ENCODE data around the gene ZNF549. TPM values are rescaled to one million over a fixed set of nuclear protein-coding genes. Genes with fewer than 3 reads are reported as not detected.
"Not testable (repeated sequence)": the region's sequence is repeated elsewhere in the genome, so short reads cannot be mapped to it uniquely, and the experiment has no call there.

ZNF549 gene
- total RNA-seq, 1 experiment from 2014 or later: 11.6 TPM

- H3K56ac ChIP-seq (ENCODE audit: insufficient read length, low read depth, low read length); H3K27me3 ChIP-seq (ENCODE audit: insufficient read depth, low read length); DNase-seq; H3K18ac ChIP-seq (ENCODE audit: insufficient read length, low read depth, low read length); H2AFZ ChIP-seq (ENCODE audit: low read length); H4K5ac ChIP-seq (ENCODE audit: insufficient read length, low read depth, low read length); H3K4ac ChIP-seq (ENCODE audit: low read depth, low read length); H3K23ac ChIP-seq (ENCODE audit: insufficient read length, low read depth, low read length); H4K20me1 ChIP-seq (ENCODE audit: control insufficient read depth, insufficient read depth, insufficient read length); H4K91ac ChIP-seq (ENCODE audit: insufficient read length, low read depth, low read length); H2BK15ac ChIP-seq (ENCODE audit: low read depth, low read length); H3K4me1 ChIP-seq (ENCODE audit: insufficient read depth, low read length); H3T11ph ChIP-seq (ENCODE audit: low read length); H2BK20ac ChIP-seq (ENCODE audit: low read depth, low read length, poor library complexity, severe bottlenecking); H2BK120ac ChIP-seq (ENCODE audit: low read depth, low read length, poor library complexity, severe bottlenecking); H4K8ac ChIP-seq (replicated peaks; ENCODE audit: insufficient read length, low read depth, low read length); H3K27ac ChIP-seq (ENCODE audit: insufficient read length, low read depth, low read length); H2BK5ac ChIP-seq (ENCODE audit: insufficient read length, low read length); H2BK12ac ChIP-seq (ENCODE audit: insufficient read length, low read depth, low read length); H3K23me2 ChIP-seq (ENCODE audit: insufficient read length, low read depth, low read length, poor library complexity, severe bottlenecking); H3K79me2 ChIP-seq (ENCODE audit: insufficient read depth, low read length); H2AK5ac ChIP-seq (ENCODE audit: insufficient read length, low read length); H3K79me1 ChIP-seq (ENCODE audit: insufficient read depth, low read depth, low read length, poor library complexity, severe bottlenecking); H3K9me3 ChIP-seq (ENCODE audit: control insufficient read depth, low read depth, low read length); H3K14ac ChIP-seq (ENCODE audit: insufficient read depth, low read length); H3K27ac Mint-ChIP-seq: not testable (repeated sequence)
- no CpG with 5 or more reads among the region's 1 CpG for WGBS (ENCODE audit: extremely low coverage, insufficient read length, low lambda C conversion rate)
- Mint-ChIP-seq H3K4me1 (peaks cover 9 to 11% of the 10 kb centered on the region in 2 experiments), H3K36me3 (ENCODE audit: insufficient read depth in 1 of 3, low read depth in 3 of 3) (peaks cover 38 to 48% (median 45%) of the 10 kb centered on the region in 3 experiments), H3K4me3 (peak overlapping the region; percentile 76 to 83), H3K27me3 (ENCODE audit: low read depth) (peaks cover 10% of the 10 kb centered on the region), H3K9me3 (peaks cover 13 to 38% of the 10 kb centered on the region in 2 experiments)
- Histone ChIP-seq H3K9ac (ENCODE audit: extremely low read depth, insufficient read length, low read length) (peak overlapping the region; percentile 46), H3K4me2 (ENCODE audit: insufficient read depth, insufficient read length, low read length) (peak overlapping the region; percentile 54)
These were observed 38.9 kb upstream of the ZNF549 start for GRCh38 chr19:57488299-57488644.

GRCh38 chr19:57499332-57499679 lies 27.9 kb upstream of the ZNF549 start:
- H3K36me3 Mint-ChIP-seq (ENCODE audit: insufficient read depth in 1 of 3, low read depth in 3 of 3): peaks cover 39 to 49% (median 46%) of the 10 kb centered on the region in 3 experiments
- H3K9me3 ChIP-seq (ENCODE audit: control insufficient read depth, low read depth, low read length); H3K14ac ChIP-seq (ENCODE audit: insufficient read depth, low read length); H3K4ac ChIP-seq (ENCODE audit: low read depth, low read length); H4K8ac ChIP-seq (replicated peaks; ENCODE audit: insufficient read length, low read depth, low read length); H3K79me2 ChIP-seq (ENCODE audit: insufficient read depth, low read length); H3K23me2 ChIP-seq (ENCODE audit: insufficient read length, low read depth, low read length, poor library complexity, severe bottlenecking); H3K18ac ChIP-seq (ENCODE audit: insufficient read length, low read depth, low read length); H2BK15ac ChIP-seq (ENCODE audit: low read depth, low read length); H3K9ac ChIP-seq (ENCODE audit: extremely low read depth, insufficient read length, low read length); H2BK12ac ChIP-seq (ENCODE audit: insufficient read length, low read depth, low read length); H2BK120ac ChIP-seq (ENCODE audit: low read depth, low read length, poor library complexity, severe bottlenecking); H3K27ac Mint-ChIP-seq; H2AFZ ChIP-seq (ENCODE audit: low read length); H3K23ac ChIP-seq (ENCODE audit: insufficient read length, low read depth, low read length); H2AK5ac ChIP-seq (ENCODE audit: insufficient read length, low read length); H4K91ac ChIP-seq (ENCODE audit: insufficient read length, low read depth, low read length); DNase-seq; H3K4me1 ChIP-seq (ENCODE audit: insufficient read depth, low read length); H4K20me1 ChIP-seq (ENCODE audit: control insufficient read depth, insufficient read depth, insufficient read length); H3K4me2 ChIP-seq (ENCODE audit: insufficient read depth, insufficient read length, low read length); H2BK20ac ChIP-seq (ENCODE audit: low read depth, low read length, poor library complexity, severe bottlenecking); H3T11ph ChIP-seq (ENCODE audit: low read length); H3K56ac ChIP-seq (ENCODE audit: insufficient read length, low read depth, low read length); H3K4me1 Mint-ChIP-seq; H3K27ac ChIP-seq (ENCODE audit: insufficient read length, low read depth, low read length); H2BK5ac ChIP-seq (ENCODE audit: insufficient read length, low read length); H3K27me3 ChIP-seq (ENCODE audit: insufficient read depth, low read length); H4K5ac ChIP-seq (ENCODE audit: insufficient read length, low read depth, low read length); H3K79me1 ChIP-seq (ENCODE audit: insufficient read depth, low read depth, low read length, poor library complexity, severe bottlenecking); H3K27me3 Mint-ChIP-seq (ENCODE audit: low read depth): not testable (repeated sequence)
- H3K4me3 Mint-ChIP-seq: peak overlapping the region; percentile 59 to 69; a peak in 4 of 5 replicates
- H3K9me3 Mint-ChIP-seq: peaks cover 14 to 43% of the 10 kb centered on the region in 2 experiments

Data from H9 (cell line).